Activated CD8-positive, alpha-beta T cell treated with anti-CD3 and anti-CD28 coated beads for 36 hours (primary cell): ENCODE results near the gene ELOVL6. TPM values are rescaled to one million over a fixed set of nuclear protein-coding genes. Genes with fewer than 3 reads are reported as not detected.

Experiments
- ATAC-seq: fragments of 200-7000 bp; cut with Tn5 transposase; one replicate; pipeline ENCODE4 v1.10.0; 2021; ENCODE audit warnings: mild to moderate bottlenecking, moderate library complexity
- CTCF ChIA-PET: fragments of 350-600 bp; sonication (Branson Sonifier 250); formaldehyde crosslinking; loops from one replicate; lab custom pipeline; 2021; ENCODE audit warnings: antibody characterized with exemption; lab: Charles Lee
- POLR2A ChIA-PET: fragments of 350-600 bp; sonication (Branson Sonifier 250); formaldehyde crosslinking; loops from one replicate; lab custom pipeline; 2021; ENCODE audit warnings: antibody characterized with exemption; lab: Charles Lee
- DNase-seq: peaks from one replicate; pipeline ENCODE4 v3.0.0-alpha.2; 2020
- H3K27ac Mint-ChIP-seq: one replicate; pipeline ENCODE4 v1.8.0; 2021; ENCODE audit warnings: mild to moderate bottlenecking, mixed read lengths
- H3K27me3 Mint-ChIP-seq: one replicate; pipeline ENCODE4 v1.8.0; 2021; ENCODE audit warnings: mixed read lengths
- H3K36me3 Mint-ChIP-seq: one replicate; pipeline ENCODE4 v1.8.0; 2021; ENCODE audit warnings: low read depth, mixed read lengths
- H3K4me1 Mint-ChIP-seq: one replicate; pipeline ENCODE4 v1.8.0; 2021; ENCODE audit warnings: low read depth, mixed read lengths
- H3K4me3 Mint-ChIP-seq: one replicate; pipeline ENCODE4 v1.8.0; 2021; ENCODE audit warnings: mild to moderate bottlenecking, moderate library complexity, mixed read lengths
- H3K9me3 Mint-ChIP-seq: one replicate; pipeline ENCODE4 v1.8.0; 2021; ENCODE audit warnings: mixed read lengths
- intact Hi-C: fragments of 100-400 bp; cut with micrococcal nuclease; formaldehyde crosslinking; loops from one replicate; pipeline ENCODE4 v1.10.0; 2022
- total RNA-seq, 2 experiments: library from RNA; stranded (reverse); gene quantifications; one replicate each; pipeline ENCODE4 v1.2.3, GENCODE V29; 2021
- TF ChIP-seq, protein P1 (sequence below): fragments of 200-600 bp; IDR thresholded peaks from one replicate; pipeline ENCODE4 v1.8.0; 2022; ENCODE audit warnings: antibody characterized with exemption, mild to moderate bottlenecking

Gene ELOVL6
- total RNA-seq, 2 experiments from 2014 or later, result 4.7 to 7.7 TPM

GRCh38 chr4:110165382-110166286 is 32.8 kb downstream of the ELOVL6 start:
- Mint-ChIP-seq H3K27ac (peak overlapping the region; percentile 99), H3K36me3 (peaks cover 18% of the 10 kb centered on the region), H3K27me3 (no peaks in the 10 kb centered on the region), H3K9me3 (peaks cover 6% of the 10 kb centered on the region), H3K4me1 (peaks cover 28% of the 10 kb centered on the region), H3K4me3 (peak overlapping the region; percentile 46)
- ChIA-PET CTCF (interaction anchor here (0.8 to 1.4 kb wide), 8 partner anchors 10 to 160 kb away, joined by 3 to 4 read pairs (median 3); partner anchors contain the start of gene ELOVL6), POLR2A (interaction anchor here (0.7 to 2.4 kb wide), 3 partner anchors 31 to 76 kb away, joined by 3 to 20 read pairs (median 12); partner anchors contain the start of gene ELOVL6)
- ATAC-seq (peak; percentile 100), DNase-seq (peak; percentile 83)
- TF ChIP-seq, protein P1, sequence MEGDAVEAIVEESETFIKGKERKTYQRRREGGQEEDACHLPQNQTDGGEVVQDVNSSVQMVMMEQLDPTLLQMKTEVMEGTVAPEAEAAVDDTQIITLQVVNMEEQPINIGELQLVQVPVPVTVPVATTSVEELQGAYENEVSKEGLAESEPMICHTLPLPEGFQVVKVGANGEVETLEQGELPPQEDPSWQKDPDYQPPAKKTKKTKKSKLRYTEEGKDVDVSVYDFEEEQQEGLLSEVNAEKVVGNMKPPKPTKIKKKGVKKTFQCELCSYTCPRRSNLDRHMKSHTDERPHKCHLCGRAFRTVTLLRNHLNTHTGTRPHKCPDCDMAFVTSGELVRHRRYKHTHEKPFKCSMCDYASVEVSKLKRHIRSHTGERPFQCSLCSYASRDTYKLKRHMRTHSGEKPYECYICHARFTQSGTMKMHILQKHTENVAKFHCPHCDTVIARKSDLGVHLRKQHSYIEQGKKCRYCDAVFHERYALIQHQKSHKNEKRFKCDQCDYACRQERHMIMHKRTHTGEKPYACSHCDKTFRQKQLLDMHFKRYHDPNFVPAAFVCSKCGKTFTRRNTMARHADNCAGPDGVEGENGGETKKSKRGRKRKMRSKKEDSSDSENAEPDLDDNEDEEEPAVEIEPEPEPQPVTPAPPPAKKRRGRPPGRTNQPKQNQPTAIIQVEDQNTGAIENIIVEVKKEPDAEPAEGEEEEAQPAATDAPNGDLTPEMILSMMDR, result no peak
- intact Hi-C loops, result loop anchor here (2.0 kb wide), 1 partner anchor 29 kb away; no protein-coding TSS in a partner anchor

DNA sequence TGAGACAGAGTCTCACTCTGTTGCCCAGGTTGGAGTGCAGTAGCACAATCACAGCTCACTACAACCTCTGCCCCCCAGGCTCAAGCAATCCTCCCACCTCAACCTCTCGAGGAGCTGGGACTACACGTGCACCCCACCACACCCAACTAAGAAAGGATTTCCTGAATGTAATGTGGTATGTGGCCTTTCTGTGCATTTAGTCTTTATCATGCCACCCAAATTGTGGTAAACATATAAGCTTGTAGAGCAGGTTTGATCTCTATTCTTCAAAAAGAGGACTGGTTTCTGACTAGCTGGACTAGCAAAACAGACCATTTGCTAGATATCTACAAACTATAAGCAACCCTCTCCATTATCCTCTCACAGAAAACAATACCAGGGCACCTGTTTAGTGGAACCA is 33.6 kb downstream of the ELOVL6 start:
- DNase-seq, result peak; percentile 14
- ChIA-PET POLR2A (interaction anchor here (0.7 to 2.4 kb wide), 3 partner anchors 32 to 76 kb away, joined by 3 to 20 read pairs (median 12); partner anchors contain the start of gene ELOVL6), CTCF (interaction anchor here (0.6 to 1.4 kb wide), 8 partner anchors 11 to 1535 kb away, joined by 3 to 4 read pairs (median 3); partner anchors contain the start of gene ELOVL6)
- TF ChIP-seq, protein P1, result no peak
- H3K36me3 Mint-ChIP-seq, result peaks cover 18% of the 10 kb centered on the region
- H3K4me1 Mint-ChIP-seq, result peaks cover 30% of the 10 kb centered on the region
- intact Hi-C loops, result loop anchor here (2.0 kb wide), 1 partner anchor 30 kb away; no protein-coding TSS in a partner anchor
- peak overlapping the region; percentile 99 for H3K27ac Mint-ChIP-seq
- peak; percentile 7 for ATAC-seq
- peaks cover 6% of the 10 kb centered on the region for H3K9me3 Mint-ChIP-seq
- H3K4me3 Mint-ChIP-seq, result peak overlapping the region; percentile 46
- no peaks in the 10 kb centered on the region for H3K27me3 Mint-ChIP-seq

- no peak for ATAC-seq
- peaks cover 18% of the 10 kb centered on the region for H3K36me3 Mint-ChIP-seq
- intact Hi-C loops, result loop anchor here (2.0 kb wide), 1 partner anchor 31 kb away; no protein-coding TSS in a partner anchor
- no peak for DNase-seq
- peaks cover 6% of the 10 kb centered on the region for H3K9me3 Mint-ChIP-seq
- H3K4me1 Mint-ChIP-seq, result peaks cover 30% of the 10 kb centered on the region
- CTCF ChIA-PET, result interaction anchor here (1.3 kb wide), 1 partner anchor 19 kb away, joined by 3 read pairs; no protein-coding TSS in a partner anchor
- H3K27ac Mint-ChIP-seq, result peak overlapping the region; percentile 99
- POLR2A ChIA-PET, result interaction anchor here (2.2 to 2.4 kb wide), 2 partner anchors 32 to 34 kb away, joined by 12 to 20 read pairs; partner anchors contain the start of gene ELOVL6
- TF ChIP-seq, protein P1, result no peak
- no peaks in the 10 kb centered on the region for H3K27me3 Mint-ChIP-seq
- no peak overlapping the region for H3K4me3 Mint-ChIP-seq
These were observed 34.2 kb downstream of the ELOVL6 start for GRCh38 chr4:110164251-110164650.

- DNase-seq (no peak), ATAC-seq (no peak)
- Mint-ChIP-seq H3K27me3 (no peaks in the 10 kb centered on the region), H3K4me3 (no peak overlapping the region), H3K4me1 (peaks cover 30% of the 10 kb centered on the region), H3K27ac (peak overlapping the region; percentile 99), H3K36me3 (peaks cover 18% of the 10 kb centered on the region), H3K9me3 (peaks cover 6% of the 10 kb centered on the region)
- ChIA-PET CTCF (no interaction called here), POLR2A (interaction anchor here (2.2 to 2.4 kb wide), 2 partner anchors 33 to 35 kb away, joined by 12 to 20 read pairs; partner anchors contain the start of gene ELOVL6)
- intact Hi-C loops, result loop anchor here (2.0 kb wide), 1 partner anchor 31 kb away; no protein-coding TSS in a partner anchor
- TF ChIP-seq, protein P1, result no peak
These were observed 34.9 kb downstream of the ELOVL6 start for GRCh38 chr4:110163327-110164069.
